Mesenchymal stem cell (in vitro differentiated cells and primary cell): ENCODE results near the gene CSNK2A1.
"Not testable (repeated sequence)": the region's sequence is repeated elsewhere in the genome, so short reads cannot be mapped to it uniquely, and the experiment has no call there.

Source experiments
- DNase-seq: peaks from one replicate; pipeline ENCODE4 v3.0.0-alpha.2; 2013
- H2AFZ ChIP-seq: one replicate; pipeline ENCODE4 v1.6.1; 2013; ENCODE audit warnings: low read depth, mild to moderate bottlenecking, control low read depth, inconsistent platforms, low read length, moderate library complexity
- H2AK5ac ChIP-seq: 2 replicates; pipeline ENCODE4 v1.6.1; 2013; ENCODE audit warnings: low read length, moderate library complexity, mild to moderate bottlenecking, inconsistent platforms; ENCODE audit not compliant: severe bottlenecking
- H2BK120ac ChIP-seq: one replicate; pipeline ENCODE4 v1.6.1; 2013; ENCODE audit warnings: low read depth, mild to moderate bottlenecking, inconsistent platforms, low read length, moderate library complexity
- H2BK12ac ChIP-seq, 2 experiments: one replicate each; pipeline ENCODE4 v1.6.1; 2013; ENCODE audit warnings: inconsistent platforms in 2 of 2, low read length in 2 of 2, mild to moderate bottlenecking in 2 of 2, moderate library complexity in 2 of 2, control low read depth in 1 of 2
- H2BK15ac ChIP-seq: one replicate; pipeline ENCODE4 v1.6.1; 2013; ENCODE audit warnings: mild to moderate bottlenecking, low read depth, inconsistent platforms; ENCODE audit not compliant: poor library complexity, severe bottlenecking
- H2BK5ac ChIP-seq: 2 replicates; pipeline ENCODE4 v1.6.1; 2013; ENCODE audit warnings: low read depth, mild to moderate bottlenecking, low read length, control low read depth, inconsistent platforms; ENCODE audit not compliant: poor library complexity, severe bottlenecking
- H3K14ac ChIP-seq, 2 experiments: one replicate each; pipeline ENCODE4 v1.6.1; 2013; ENCODE audit warnings: inconsistent platforms in 2 of 2, low read length in 2 of 2, control low read depth in 1 of 2, mild to moderate bottlenecking in 1 of 2, moderate library complexity in 1 of 2
- H3K18ac ChIP-seq, 2 experiments: one replicate each; pipeline ENCODE4 v1.6.1; 2013; ENCODE audit warnings: inconsistent platforms in 2 of 2, low read length in 2 of 2, control low read depth in 1 of 2, low read depth in 1 of 2, mild to moderate bottlenecking in 1 of 2
- H3K23ac ChIP-seq, 2 experiments: one replicate each; pipeline ENCODE4 v1.6.1; 2013; ENCODE audit warnings: inconsistent platforms in 2 of 2, low read length in 2 of 2, mild to moderate bottlenecking in 2 of 2, moderate library complexity in 2 of 2, control low read depth in 1 of 2
- H3K27ac ChIP-seq: 2 replicates; pipeline ENCODE4 v1.5.1; 2013; ENCODE audit warnings: mild to moderate bottlenecking, moderate library complexity, low read length, control low read depth, inconsistent platforms; ENCODE audit not compliant: poor library complexity, severe bottlenecking
- H3K27me3 ChIP-seq, 2 experiments: 2 replicates each; pipeline versions ENCODE4 v1.6.1 to v1.7.0; 2013; ENCODE audit warnings: low read length in 2 of 2, mild to moderate bottlenecking in 2 of 2, moderate library complexity in 2 of 2, control low read depth in 1 of 2, inconsistent platforms in 1 of 2; ENCODE audit not compliant: control insufficient read depth in 1 of 2, insufficient read depth in 1 of 2
- H3K36me3 ChIP-seq, 2 experiments: 2 replicates each; pipeline versions ENCODE4 v1.6.1 to v1.7.0; 2013; ENCODE audit warnings: low read length in 2 of 2, control low read depth in 1 of 2, inconsistent platforms in 1 of 2, low read depth in 1 of 2, mild to moderate bottlenecking in 1 of 2; ENCODE audit not compliant: insufficient read depth in 2 of 2, control insufficient read depth in 1 of 2
- H3K4ac ChIP-seq, 2 experiments: one replicate each; pipeline ENCODE4 v1.6.1; 2013; ENCODE audit warnings: inconsistent platforms in 2 of 2, low read length in 2 of 2, mild to moderate bottlenecking in 2 of 2, moderate library complexity in 2 of 2, control low read depth in 1 of 2, low read depth in 1 of 2
- H3K4me1 ChIP-seq: 2 replicates; pipeline ENCODE4 v1.6.1; 2013; ENCODE audit warnings: low read depth, low read length, control low read depth; ENCODE audit not compliant: control insufficient read depth, insufficient read depth
- H3K4me2 ChIP-seq: 2 replicates; pipeline ENCODE4 v1.6.1; 2013; ENCODE audit warnings: low read length, mild to moderate bottlenecking, inconsistent platforms; ENCODE audit not compliant: poor library complexity, severe bottlenecking
- H3K4me3 ChIP-seq, 2 experiments: 2 replicates each; pipeline versions ENCODE4 v1.5.1 to v1.7.0; 2013; ENCODE audit warnings: low read length in 2 of 2, mild to moderate bottlenecking in 2 of 2, control low read depth in 1 of 2, low read depth in 1 of 2; ENCODE audit not compliant: insufficient read depth in 1 of 2
- H3K79me1 ChIP-seq: replicated peaks from 2 replicates; pipeline ENCODE4 v1.6.1; 2013; ENCODE audit warnings: mild to moderate bottlenecking, control low read depth, low read length, inconsistent platforms; ENCODE audit not compliant: poor library complexity, severe bottlenecking
- H3K9ac ChIP-seq: 2 replicates; pipeline ENCODE4 v1.7.0; 2013; ENCODE audit warnings: mild to moderate bottlenecking, low read length, moderate library complexity
- H3K9me3 ChIP-seq: 2 replicates; pipeline ENCODE4 v1.7.0; 2013; ENCODE audit warnings: mild to moderate bottlenecking, low read length; ENCODE audit not compliant: control insufficient read depth
- H4K8ac ChIP-seq: one replicate; pipeline ENCODE4 v1.6.1; 2013; ENCODE audit warnings: inconsistent platforms, mild to moderate bottlenecking, low read length, moderate library complexity
- H4K91ac ChIP-seq: one replicate; pipeline ENCODE4 v1.6.1; 2013; ENCODE audit warnings: mild to moderate bottlenecking, low read length, inconsistent platforms
- WGBS: methylation state at CpG from one replicate; pipeline ENCODE4 v1.1.7; 2013; ENCODE audit warnings: mixed read lengths; 5-methylcytosine and 5-hydroxymethylcytosine counted together

Gene CSNK2A1

DNA sequence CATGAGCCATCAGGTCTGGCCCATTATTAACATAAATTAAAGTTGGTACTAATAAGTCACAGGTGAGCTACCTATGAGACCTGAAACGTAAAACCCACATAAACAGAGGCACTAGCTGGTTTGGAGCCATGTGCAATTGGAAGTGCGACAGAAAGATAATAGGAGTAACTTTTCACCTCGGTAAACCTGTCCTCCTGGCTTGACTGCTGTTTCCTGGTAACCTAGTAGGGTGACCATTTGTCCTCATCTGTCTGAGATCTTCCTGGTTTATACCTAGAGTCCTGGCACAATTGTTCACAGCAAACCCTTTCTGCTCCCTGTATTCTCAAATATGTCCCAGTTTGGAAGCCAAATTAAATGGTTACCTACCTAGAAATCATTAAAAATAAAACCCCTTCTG is 88.6 kb downstream of the CSNK2A1 start:
- Histone ChIP-seq H4K91ac (no peak overlapping the region), H3K23ac (no peak overlapping the region), H2BK15ac (no peak overlapping the region), H3K79me1 (peaks cover 14% of the 10 kb centered on the region), H3K14ac (no peak overlapping the region), H2BK120ac (no peak overlapping the region), H3K27me3 (no peaks in the 10 kb centered on the region), H2BK12ac (no peak overlapping the region), H4K8ac (no peak overlapping the region), H3K9me3 (no peaks in the 10 kb centered on the region), H3K4ac (no peak overlapping the region), H3K4me2 (no peak overlapping the region), H3K27ac (no peak overlapping the region), H3K4me3 (no peak overlapping the region), H2AFZ (no peak overlapping the region), H3K18ac (no peak overlapping the region), H3K9ac (no peak overlapping the region), H3K36me3 (peaks cover 7 to 9% of the 10 kb centered on the region in 2 experiments), H2AK5ac (no peak overlapping the region), H3K4me1 (peaks cover 2% of the 10 kb centered on the region), H2BK5ac (no peak overlapping the region)
- no peak for DNase-seq
- 93% methylated on average over 3 of the region's 3 CpGs for WGBS

GRCh38 chr20:452021-452420 is 91.6 kb downstream of the CSNK2A1 start:
- not testable (repeated sequence) for H4K91ac ChIP-seq, H3K14ac ChIP-seq, H2BK15ac ChIP-seq, H2BK5ac ChIP-seq, H2AFZ ChIP-seq, H2AK5ac ChIP-seq, DNase-seq, H2BK120ac ChIP-seq, H3K4me1 ChIP-seq, H3K27me3 ChIP-seq, H3K4ac ChIP-seq, H3K27ac ChIP-seq, H3K4me2 ChIP-seq, H3K23ac ChIP-seq, H4K8ac ChIP-seq, H3K9me3 ChIP-seq, H2BK12ac ChIP-seq, H3K9ac ChIP-seq, H3K18ac ChIP-seq, H3K4me3 ChIP-seq
- WGBS, result 95% methylated on average over 11 of the region's 11 CpGs
- H3K36me3 ChIP-seq, result peaks cover 3 to 18% of the 10 kb centered on the region in 2 experiments
- H3K79me1 ChIP-seq, result peaks cover 12% of the 10 kb centered on the region

DNA sequence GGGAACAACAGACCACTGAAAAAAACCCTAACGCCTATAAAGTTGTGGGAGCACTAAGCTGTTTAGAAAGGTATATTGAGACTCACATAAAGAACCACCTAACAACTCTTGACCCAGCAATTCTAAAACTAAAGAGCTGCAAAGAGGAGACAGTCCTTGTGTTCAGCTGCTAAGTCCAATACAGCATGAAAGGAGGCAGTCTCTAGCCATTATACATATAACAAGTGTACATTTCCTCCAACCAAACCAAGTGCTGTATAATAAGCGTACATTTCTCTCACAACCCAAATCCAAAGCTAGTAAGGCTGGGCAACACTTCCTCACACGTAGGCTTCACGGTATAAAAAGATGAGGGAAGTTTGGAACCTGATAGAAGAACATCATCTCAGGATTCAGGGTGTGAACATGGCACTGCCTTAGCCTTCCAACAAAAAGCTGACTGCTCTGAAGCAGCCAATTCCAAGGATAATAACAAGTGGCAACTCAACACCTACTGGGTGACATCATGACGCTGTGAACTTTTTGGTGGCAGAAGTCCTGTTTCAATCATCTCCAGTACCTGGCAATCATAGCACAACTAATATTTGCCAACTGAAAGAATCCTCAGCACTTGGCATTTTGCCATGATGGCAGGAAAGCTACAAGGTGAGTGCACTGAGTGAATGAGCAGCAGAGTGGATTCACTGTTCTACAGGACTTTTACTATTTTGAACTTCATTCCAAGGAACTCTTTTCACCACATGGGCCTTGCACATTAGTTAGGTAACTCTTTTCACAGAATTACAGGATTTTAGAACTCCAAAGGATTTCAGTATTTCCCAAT is 97.9 kb downstream of the CSNK2A1 start:
- Histone ChIP-seq H3K79me1 (peaks cover 13% of the 10 kb centered on the region), H3K4me3 (no peak overlapping the region)

DNA sequence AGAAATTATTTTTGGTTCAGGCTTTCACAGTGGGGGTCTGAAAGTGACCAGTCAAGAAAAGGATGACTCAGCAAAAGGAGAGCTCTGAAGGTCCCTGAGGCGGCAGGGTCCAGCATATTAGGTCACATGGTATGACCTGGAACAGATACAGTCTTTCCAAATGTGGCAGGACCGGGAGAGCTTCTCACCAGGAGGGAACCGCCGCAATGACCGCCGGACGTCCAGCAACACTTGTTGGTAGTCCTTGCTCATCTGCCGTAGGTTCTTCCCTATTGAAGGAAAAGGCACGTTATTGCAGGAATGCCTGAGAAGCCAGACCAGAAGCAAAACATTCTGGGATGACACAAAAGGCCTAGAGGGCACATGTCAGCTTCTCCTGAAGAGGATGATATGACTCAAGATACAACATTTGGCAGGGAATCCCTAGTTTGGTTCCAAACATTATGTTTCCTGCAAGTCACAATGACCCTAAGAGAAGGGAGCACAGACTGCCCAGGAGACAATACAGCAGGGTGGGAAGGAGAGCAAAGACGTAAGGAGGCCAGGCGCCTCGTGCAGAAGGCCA is 98.6 kb downstream of the CSNK2A1 start:
- Histone ChIP-seq H4K8ac (peak overlapping the region; percentile 17), H3K4me3 (no peak overlapping the region), H3K14ac (no peak overlapping the region)

More for the DNA sequence above, 97.9 kb downstream of the CSNK2A1 start:
- DNase-seq, result no peak
- H2BK15ac ChIP-seq, result no peak overlapping the region
- no peaks in the 10 kb centered on the region for H3K9me3 ChIP-seq
- WGBS, result 98% methylated on average over 4 of the region's 5 CpGs
- no peak overlapping the region for H3K18ac ChIP-seq
- no peak overlapping the region for H3K14ac ChIP-seq
- H3K9ac ChIP-seq, result peak overlapping the region; percentile 13
- no peak overlapping the region for H4K91ac ChIP-seq
- no peaks in the 10 kb centered on the region for H3K27me3 ChIP-seq
- no peak overlapping the region for H2AK5ac ChIP-seq
- H3K4me1 ChIP-seq, result peaks cover 9% of the 10 kb centered on the region
- H2AFZ ChIP-seq, result no peak overlapping the region
- no peak overlapping the region for H3K4ac ChIP-seq
- no peak overlapping the region for H3K4me2 ChIP-seq
- H2BK12ac ChIP-seq, result no peak overlapping the region
- H4K8ac ChIP-seq, result peak overlapping the region; percentile 3
- no peak overlapping the region for H2BK5ac ChIP-seq
- no peak overlapping the region for H2BK120ac ChIP-seq
- peaks cover 23 to 70% of the 10 kb centered on the region in 2 experiments for H3K36me3 ChIP-seq
- H3K23ac ChIP-seq, result no peak overlapping the region
- peak overlapping the region; percentile 5 for H3K27ac ChIP-seq

More for the DNA sequence above, 98.6 kb downstream of the CSNK2A1 start:
- Histone ChIP-seq H2BK12ac (no peak overlapping the region), H3K4ac (no peak overlapping the region), H3K23ac (no peak overlapping the region), H2BK120ac (no peak overlapping the region), H3K79me1 (peaks cover 15% of the 10 kb centered on the region), H3K9me3 (no peaks in the 10 kb centered on the region), H3K27me3 (no peaks in the 10 kb centered on the region), H3K4me1 (peaks cover 9% of the 10 kb centered on the region), H3K36me3 (peaks cover 28 to 75% of the 10 kb centered on the region in 2 experiments), H2BK15ac (no peak overlapping the region), H3K18ac (no peak overlapping the region), H2AFZ (no peak overlapping the region), H3K27ac (peak overlapping the region; percentile 59), H4K91ac (no peak overlapping the region), H2AK5ac (no peak overlapping the region), H3K9ac (peak overlapping the region; percentile 35), H3K4me2 (no peak overlapping the region), H2BK5ac (no peak overlapping the region)
- 85% methylated on average over 12 of the region's 12 CpGs for WGBS
- peak; percentile 33 for DNase-seq
